Measurements from ENCODE around the gene ACTMAP.

Gene ACTMAP

GRCh38 chr19:40755791-40756190, 5.5 kb upstream of the ACTMAP start:
- ChIA-PET POLR2A (no interaction called here), CTCF (interaction anchor here (1.7 kb wide), 1 partner anchor 93 kb away, joined by 3 read pairs; no protein-coding TSS in a partner anchor)
- DNase-seq (ENCODE audit: low read depth, low spot score) = no peak
- no peak for TF ChIP-seq CTCF (IDR thresholded peaks at IDR 0.05; ENCODE audit: insufficient read depth, low read length, missing control alignments)
- H3K4me3 ChIP-seq (ENCODE audit: low read depth, low read length) = no peak overlapping the region

- CTCF ChIA-PET = interaction anchor here (1.0 to 1.7 kb wide), 3 partner anchors 51 to 93 kb away, joined by 3 read pairs; no protein-coding TSS in a partner anchor
- no peak overlapping the region for H3K4me3 ChIP-seq (ENCODE audit: low read depth, low read length)
- no peak for TF ChIP-seq CTCF (IDR thresholded peaks at IDR 0.05; ENCODE audit: insufficient read depth, low read length, missing control alignments)
- DNase-seq (ENCODE audit: low read depth, low spot score) = no peak
- POLR2A ChIA-PET = no interaction called here
Observed at GRCh38 chr19:40755248-40755624, 5.0 kb upstream of the ACTMAP start.

GRCh38 chr19:40754611-40755247, 4.5 kb upstream of the ACTMAP start:
- POLR2A ChIA-PET = interaction anchor here (0.6 kb wide), 1 partner anchor 48 kb away, joined by 3 read pairs; no protein-coding TSS in a partner anchor
- CTCF ChIA-PET = interaction anchor here (1.0 to 1.7 kb wide), 4 partner anchors 23 to 92 kb away, joined by 3 read pairs; no protein-coding TSS in a partner anchor
- no peak for DNase-seq (ENCODE audit: low read depth, low spot score)
- no peak overlapping the region for H3K4me3 ChIP-seq (ENCODE audit: low read depth, low read length)
- TF ChIP-seq CTCF (IDR thresholded peaks at IDR 0.05; ENCODE audit: insufficient read depth, low read length, missing control alignments) = no peak

- POLR2A ChIA-PET = interaction anchor here (0.5 kb wide), 1 partner anchor 25 kb away, joined by 3 read pairs; the partner anchor contains the start of gene RAB4B
- CTCF ChIA-PET = interaction anchor here (1.4 to 1.6 kb wide), 2 partner anchors 55 to 89 kb away, joined by 3 to 4 read pairs; no protein-coding TSS in a partner anchor
- no peak for DNase-seq (ENCODE audit: low read depth, low spot score)
- H3K4me3 ChIP-seq (ENCODE audit: low read depth, low read length) = peak overlapping the region; percentile 97
- TF ChIP-seq CTCF (IDR thresholded peaks at IDR 0.05; ENCODE audit: insufficient read depth, low read length, missing control alignments) = no peak
Observed at GRCh38 chr19:40752257-40752781, 2.0 kb upstream of the ACTMAP start.

GRCh38 chr19:40750874-40751537, 729 bp upstream of the ACTMAP start, which contains the start of gene SNRPA:
Gene SNRPA, plus strand, starts transcription at chr19:40751203. Its CDS starts 206 bp downstream, at chr19:40751409.
- CTCF ChIA-PET = interaction anchor here (1.1 kb wide), 1 partner anchor 393 kb away, joined by 3 read pairs; no protein-coding TSS in a partner anchor

More at GRCh38 chr19:40750874-40751537, 729 bp upstream of the ACTMAP start, which contains the start of gene SNRPA:
- POLR2A ChIA-PET = interaction anchor here (0.7 to 1.4 kb wide), 7 partner anchors 14 to 285 kb away, joined by 3 to 9 read pairs (median 4); partner anchors contain the start of genes BLVRB, COQ8B, ITPKC and RAB4B
- H3K4me3 ChIP-seq (ENCODE audit: low read depth, low read length) = peak within 1 kb of the TSS; percentile 97
- peak; percentile 78 for DNase-seq (ENCODE audit: low read depth, low spot score)
- no peak for TF ChIP-seq CTCF (IDR thresholded peaks at IDR 0.05; ENCODE audit: insufficient read depth, low read length, missing control alignments)

All from AG04449 (cell line).